Measurements from ENCODE around the gene PTMS.

Gene PTMS

DNA sequence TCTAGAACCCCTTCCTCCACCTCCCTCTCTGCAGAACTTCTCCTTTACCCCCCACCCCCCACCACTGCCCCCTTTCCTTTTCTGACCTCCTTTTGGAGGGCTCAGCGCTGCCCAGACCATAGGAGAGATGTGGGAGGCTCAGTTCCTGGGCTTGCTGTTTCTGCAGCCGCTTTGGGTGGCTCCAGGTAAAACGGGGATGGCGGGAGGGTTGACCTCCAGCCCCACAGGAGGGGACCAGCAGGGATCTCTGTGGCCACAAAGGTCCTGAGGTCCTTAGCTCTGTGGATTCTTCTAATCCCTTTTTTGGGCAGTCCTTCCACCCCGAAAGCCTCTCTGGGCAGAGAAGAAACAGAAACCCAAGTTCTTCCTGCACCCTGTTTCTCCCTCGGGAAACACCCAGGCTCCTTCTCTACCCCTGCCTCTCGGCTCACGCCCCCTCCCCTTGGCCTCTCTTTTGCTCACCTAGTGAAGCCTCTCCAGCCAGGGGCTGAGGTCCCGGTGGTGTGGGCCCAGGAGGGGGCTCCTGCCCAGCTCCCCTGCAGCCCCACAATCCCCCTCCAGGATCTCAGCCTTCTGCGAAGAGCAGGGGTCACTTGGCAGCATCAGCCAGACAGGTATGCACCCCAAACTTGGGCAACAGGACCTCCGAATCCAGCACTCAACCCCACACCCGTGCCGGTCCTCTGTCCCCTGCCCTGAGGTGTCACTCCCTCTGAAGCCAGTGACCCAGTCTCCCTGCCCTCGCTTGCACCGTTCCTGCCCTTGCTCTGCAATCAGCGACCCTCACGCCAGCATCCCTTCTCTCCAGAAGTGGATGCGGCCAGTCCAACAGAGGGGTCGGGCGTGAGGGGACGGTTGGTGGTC, 6.8 kb downstream of the PTMS start:
- FAIRE-seq = no peak

DNA sequence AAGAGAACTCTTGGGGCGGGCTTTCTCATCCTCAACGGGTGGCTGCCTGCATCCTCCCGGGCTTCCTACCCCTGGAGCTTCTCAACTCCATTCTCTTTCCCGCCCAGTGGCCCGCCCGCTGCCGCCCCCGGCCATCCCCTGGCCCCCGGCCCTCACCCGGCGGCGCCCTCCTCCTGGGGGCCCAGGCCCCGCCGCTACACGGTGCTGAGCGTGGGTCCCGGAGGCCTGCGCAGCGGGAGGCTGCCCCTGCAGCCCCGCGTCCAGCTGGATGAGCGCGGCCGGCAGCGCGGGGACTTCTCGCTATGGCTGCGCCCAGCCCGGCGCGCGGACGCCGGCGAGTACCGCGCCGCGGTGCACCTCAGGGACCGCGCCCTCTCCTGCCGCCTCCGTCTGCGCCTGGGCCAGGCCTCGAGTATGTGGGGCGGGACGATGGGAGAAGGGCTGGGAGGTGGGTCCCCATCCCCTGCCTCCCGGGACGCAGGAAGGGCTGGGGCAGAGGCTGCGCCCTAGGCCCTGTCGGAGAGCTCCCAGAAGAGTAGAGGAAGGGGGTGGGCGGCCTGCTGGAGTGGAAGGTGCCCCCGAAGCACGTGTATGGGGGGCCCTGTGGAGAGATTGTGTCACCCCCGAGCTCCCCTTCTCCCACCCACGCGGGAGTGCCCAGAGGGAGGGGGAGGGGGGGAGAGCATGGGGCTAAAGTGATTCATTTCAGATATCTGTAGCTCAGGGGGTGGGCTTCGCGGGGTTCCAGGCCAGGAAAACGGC, 7.6 kb downstream of the PTMS start:
- FAIRE-seq = no peak

DNA sequence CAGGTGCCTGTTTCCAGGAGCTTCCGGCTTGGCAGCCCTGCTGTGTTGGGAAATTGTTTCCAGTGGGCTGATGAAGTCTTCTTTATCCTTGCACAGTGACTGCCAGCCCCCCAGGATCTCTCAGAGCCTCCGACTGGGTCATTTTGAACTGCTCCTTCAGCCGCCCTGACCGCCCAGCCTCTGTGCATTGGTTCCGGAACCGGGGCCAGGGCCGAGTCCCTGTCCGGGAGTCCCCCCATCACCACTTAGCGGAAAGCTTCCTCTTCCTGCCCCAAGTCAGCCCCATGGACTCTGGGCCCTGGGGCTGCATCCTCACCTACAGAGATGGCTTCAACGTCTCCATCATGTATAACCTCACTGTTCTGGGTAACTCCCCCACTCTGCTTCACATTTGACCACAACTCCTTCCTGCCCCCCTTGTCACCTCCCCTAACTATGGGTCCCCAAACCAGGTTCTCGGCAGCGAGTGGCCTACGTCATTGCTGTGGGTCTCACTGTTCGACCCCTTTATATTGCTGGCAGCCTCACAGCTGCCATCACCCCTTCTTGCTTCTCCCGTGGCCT, 8.4 kb downstream of the PTMS start:
- no peak for FAIRE-seq

DNA sequence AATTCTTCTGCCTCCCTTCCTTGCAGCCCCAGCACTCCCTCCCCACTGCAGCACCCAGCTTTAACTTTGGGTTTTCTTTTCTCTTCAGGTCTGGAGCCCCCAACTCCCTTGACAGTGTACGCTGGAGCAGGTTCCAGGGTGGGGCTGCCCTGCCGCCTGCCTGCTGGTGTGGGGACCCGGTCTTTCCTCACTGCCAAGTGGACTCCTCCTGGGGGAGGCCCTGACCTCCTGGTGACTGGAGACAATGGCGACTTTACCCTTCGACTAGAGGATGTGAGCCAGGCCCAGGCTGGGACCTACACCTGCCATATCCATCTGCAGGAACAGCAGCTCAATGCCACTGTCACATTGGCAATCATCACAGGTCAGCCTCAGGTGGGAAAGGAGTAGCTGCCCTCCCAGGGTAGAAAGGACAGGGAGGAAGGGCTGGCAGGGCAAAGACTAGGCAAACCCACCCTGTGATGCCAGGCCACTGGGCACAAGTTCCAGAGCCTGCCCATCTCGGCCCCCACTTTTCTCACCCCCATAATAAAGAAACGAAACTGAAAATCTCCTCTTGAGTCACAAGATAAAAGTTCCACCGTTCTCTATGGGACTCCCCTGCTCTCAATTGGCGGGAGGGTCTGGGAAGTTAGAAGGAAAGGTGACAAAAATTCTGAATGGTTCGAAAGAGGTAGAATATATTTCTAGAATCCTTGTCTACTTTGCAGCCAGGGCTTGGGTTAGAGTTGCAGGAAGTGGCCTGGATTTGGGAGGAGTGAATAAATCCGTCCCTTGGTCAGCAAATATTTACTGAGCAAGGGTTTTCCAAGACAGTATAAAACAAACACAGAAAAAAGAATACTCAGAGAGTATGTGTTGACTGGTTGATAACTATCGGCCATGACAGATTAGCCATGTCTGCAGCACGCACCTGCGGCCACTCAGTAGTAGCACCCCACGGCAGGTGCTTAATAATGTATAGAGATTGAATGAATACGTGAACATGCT, 9.3 kb downstream of the PTMS start:
- FAIRE-seq = no peak

DNA sequence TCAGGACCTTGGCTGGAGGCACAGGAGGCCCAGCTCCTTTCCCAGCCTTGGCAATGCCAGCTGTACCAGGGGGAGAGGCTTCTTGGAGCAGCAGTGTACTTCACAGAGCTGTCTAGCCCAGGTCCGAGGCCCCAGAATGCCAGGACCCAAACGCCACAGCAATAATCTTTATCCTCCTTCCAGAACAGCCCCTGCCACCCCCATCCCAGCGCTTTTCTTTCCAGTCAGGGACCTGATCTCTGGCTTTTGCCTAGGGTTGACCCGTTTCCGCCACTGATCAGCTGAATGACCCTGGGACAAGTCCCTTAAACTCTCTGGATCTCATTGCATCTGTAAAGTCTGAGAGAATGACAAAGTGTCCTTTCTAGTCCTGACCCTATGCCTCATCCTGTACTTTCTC, 11.2 kb downstream of the PTMS start:
- FAIRE-seq = no peak

DNA sequence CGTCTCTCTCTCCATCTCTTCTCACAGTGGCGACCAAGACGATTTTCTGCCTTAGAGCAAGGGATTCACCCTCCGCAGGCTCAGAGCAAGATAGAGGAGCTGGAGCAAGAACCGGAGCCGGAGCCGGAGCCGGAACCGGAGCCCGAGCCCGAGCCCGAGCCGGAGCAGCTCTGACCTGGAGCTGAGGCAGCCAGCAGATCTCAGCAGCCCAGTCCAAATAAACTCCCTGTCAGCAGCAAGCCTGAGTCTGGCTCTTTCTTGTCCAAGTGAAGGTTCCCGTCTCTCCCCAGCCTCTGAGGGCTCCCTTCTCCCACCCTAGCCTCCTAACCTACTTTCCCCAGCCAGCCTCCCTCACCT, 12.0 kb downstream of the PTMS start:
- FAIRE-seq = no peak

DNA sequence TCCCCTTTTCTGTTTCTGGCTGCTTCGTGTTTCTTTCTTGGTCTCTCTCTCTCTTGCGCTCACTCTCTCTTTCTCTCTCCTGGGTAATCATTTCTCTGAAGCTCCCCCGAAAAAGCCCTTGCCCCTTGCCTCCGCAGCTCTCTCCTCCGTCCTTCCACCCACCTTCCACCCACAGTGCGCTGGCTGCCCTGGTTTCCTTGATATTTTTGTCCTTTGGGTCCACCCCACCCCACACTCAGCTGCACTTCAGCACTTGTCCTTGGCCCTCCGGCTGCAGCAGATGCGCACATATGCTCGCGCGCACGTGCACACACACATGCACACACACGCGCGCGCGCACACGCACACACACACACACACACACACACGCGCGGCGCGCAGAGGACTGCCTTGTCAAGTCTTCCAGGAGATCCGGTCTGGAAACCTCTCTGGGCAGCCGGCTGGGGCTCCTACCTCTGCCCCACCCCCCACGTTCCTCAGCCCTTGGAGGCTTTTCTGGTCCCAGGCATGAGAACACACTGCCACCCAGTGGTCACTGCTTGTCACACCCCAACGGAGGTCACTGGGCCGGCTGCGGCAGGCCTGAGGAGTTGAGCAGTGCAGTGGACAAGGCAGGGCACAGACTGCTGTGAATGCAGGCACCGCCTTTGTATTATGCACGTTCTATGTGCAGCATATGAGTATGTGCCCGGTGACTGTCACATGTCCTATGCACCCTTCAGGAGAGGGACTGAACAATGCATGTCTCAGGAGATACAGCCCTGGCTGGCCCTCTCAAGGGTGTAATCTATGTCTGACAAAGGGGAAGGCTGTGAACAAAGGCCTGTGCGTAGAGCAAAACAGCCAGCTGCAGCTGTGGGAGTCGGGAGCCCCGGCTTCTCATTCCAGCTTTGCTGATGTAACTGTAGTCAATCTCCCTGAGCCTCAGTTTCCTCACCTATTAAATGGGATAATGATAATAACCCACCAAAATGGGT, 12.7 kb downstream of the PTMS start:
- no peak for FAIRE-seq

DNA sequence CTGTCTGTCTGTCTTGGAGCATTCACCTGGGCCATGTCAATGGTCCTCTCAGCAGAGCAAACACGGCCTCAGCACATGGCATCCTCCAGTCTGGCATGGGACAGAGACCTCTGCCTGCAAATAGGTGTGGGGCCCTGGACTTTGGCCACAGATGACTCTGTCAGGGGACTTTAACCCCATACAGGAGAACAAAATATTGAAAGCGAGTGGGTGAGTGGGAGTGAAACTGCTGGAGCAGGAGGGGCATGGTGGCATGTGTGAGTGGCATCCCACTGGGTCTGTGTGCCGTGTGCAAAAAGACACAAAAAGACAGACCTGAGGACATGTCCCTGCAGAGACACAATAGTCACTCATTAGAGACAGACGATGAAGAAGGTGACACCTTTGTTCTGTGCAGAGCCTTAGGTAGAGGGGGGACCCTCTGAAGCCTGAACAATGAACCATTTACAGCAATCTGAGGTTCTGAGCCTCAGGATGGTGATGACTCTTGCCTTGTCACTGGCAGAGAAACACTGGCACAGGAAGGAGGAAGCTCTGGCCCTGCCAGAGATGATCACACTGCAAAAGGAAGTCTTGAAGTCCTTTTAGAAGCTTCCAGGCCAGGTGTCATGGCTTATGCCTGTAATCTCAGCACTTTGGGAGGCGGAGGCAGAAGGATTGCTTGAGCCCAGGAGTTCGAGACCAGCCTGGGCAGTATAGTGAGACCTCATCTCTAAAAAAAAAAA, 13.7 kb downstream of the PTMS start:
- FAIRE-seq = no peak

DNA sequence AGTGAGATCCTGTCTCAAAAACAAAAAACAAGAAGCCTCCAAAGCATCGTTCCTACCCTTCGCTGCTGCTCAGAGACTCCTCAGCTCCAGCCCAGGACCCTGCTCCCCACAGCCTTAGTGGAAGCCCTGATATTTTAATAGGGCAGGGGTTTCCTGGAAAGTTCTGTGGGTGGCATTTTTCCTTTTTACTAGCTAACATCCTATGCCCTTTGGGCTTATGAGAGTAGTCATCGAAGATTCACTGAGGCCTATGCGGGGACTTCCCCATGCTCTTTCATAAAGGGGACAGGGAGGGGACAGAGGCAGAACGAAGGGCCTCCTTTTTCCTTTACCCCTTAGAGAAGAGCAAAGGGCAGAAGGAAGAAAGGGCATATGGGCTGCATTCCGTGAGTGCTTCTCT, 14.4 kb downstream of the PTMS start:
- FAIRE-seq = no peak

DNA sequence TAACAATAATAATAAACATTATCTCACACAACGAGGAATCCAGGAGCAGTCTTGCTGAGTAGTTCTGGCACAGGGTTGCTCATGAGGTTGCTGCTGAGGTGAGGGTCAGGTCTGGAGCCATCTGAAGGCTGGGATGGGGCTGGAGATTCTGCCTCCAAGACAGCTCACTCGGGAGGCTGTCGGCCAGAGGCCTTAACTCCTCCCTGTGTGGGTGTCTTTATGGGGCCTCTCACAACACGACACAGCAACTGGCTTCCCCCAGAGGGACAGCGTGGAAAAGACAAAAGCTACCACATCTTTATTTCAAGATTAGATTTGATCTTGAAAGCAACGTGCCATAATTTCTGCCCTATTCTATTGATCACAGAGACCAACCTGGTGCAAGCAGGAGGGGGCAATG, 16.0 kb downstream of the PTMS start:
- FAIRE-seq = no peak

DNA sequence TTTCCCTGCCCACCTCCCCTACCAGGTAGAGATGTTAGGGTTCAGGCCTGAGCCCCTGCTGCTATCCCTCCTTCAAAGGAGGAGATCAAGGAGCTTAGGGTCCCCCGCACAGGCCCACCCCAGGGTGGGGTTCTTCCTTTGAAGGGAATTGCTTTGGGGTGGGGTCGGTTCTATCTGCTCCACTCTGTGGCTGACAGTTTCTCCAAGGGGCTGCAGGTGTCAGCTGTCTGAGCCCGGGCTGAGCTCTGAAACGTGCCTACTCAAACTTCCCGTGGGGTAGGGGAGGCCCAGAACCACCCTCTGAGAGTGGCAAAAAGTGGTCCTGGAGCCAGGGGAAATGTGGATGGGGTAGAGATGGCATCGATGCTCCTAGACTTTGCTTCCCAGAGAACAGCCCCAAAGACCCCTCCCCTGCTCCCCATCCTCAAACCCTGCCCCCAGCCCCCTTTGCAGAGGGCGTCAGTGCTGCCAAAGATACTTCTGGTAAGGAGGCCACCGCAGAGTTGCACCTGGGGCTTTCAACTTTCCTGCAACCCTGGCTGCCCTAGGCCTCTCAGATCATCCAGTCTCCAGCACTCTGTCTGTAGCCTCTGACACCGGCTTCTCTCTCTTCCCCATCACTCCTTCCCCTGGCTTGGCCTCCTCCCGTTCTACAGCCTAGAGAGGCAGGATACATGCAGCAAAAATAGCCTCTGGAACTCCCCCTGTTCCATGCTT, 16.8 kb downstream of the PTMS start:
- no peak for FAIRE-seq

DNA sequence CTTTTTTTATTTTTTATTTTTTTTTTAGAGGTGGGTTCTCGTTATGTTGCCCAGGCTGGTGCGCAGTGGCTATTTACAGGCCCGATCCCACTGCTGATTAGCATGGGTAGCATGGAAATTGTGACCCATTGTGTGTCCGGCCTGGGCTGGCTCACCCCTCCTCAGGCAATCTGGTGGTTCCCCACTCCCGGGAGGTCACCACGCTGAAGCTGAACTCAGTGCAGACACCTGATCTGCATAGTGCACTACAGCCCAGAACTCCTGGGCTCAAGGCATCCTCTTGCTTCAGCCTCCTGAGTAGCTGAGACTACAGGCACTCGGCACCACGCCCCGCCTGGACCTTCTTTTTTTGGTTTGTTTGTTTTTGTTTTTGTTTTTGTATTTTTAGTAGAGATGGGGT, 17.7 kb downstream of the PTMS start:
- FAIRE-seq = no peak

DNA sequence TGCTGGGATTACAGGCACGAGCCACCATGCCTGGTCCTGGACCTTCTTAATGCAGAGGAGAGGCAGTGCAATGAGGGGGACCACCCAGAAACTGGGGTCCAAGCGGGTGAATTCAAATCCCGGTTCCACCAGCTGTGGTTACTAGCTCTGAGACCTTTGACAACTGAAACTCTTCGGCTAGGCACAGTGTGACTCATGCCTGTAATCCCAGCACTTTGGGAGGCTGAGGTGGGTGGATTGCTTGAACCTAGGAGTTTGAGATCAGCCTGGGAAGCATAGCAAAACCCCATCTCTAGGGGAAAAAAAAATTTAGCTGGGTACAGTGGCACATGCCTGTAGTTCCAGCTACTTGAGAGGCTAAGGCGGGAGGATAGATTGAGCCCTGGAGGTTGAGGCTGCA, 18.1 kb downstream of the PTMS start:
- FAIRE-seq = no peak

DNA sequence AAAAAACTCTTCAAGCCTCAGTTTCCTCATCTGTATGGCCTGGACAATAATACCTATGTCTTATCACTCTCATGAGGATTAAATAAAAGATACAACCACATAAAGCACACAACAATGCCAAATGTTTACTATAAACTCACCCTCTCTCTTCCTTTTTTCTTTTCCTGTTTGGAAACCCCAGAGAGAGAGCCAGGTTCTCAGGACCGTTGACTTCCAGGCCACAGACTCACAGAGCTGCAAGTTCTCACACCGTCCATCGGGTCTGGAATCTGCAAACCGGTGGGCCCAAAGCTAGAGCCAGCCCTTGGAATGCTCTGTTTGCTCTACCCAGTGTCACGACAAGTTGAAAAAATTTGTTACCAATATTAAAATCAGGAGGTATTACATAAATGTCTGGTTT, 18.6 kb downstream of the PTMS start:
- no peak for FAIRE-seq

DNA sequence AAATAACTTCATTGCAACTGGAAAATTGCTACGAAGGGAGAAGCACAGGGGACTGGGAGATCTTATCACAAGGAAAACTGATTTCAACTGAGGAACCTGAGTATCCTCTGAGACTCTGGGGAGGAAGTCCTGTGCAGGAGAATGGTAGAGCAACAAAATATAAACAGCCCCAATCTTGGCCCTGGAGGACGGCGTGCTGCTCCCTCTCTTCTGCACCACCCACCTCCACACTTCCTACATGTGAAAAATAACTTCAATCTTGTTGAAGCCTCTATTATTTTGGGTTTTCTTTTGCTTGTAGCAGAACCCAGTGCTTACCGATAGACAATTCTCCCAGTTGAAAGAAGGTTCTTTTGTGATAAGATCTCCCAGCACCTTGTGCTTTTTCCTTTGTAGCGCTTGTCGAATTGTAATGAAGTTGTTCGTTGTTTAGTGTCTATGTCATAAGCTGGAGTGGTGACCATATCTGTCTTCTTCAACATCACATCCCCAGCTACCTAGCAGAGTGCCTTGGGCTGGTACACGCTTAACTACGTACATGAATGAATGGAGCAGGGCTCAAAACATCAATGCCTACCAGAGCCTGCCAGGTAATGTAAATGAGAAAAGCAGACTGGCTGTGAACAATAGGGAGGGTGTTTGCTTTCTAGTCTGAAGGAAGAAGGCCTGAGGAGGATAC, 20.4 kb downstream of the PTMS start:
- no peak for FAIRE-seq

DNA sequence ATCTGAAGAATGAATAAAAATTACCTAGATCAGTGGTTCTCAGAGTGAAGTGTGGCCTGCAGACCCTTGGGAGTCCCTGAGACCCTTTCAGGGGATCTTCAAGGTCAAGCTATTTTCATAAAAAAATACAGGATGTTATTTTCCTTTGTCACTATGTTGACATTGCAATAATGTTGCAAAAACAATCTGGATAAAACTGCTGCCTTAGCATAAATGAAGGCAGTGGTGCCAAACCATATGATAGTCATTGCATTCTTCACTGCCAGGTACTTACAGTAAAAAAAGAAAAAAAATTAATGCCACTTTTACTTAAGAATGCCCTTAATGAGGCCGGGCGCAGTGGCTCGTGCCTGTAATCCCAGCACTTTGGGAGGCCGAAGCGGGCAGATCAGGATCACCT, 21.1 kb downstream of the PTMS start:
- FAIRE-seq = no peak

DNA sequence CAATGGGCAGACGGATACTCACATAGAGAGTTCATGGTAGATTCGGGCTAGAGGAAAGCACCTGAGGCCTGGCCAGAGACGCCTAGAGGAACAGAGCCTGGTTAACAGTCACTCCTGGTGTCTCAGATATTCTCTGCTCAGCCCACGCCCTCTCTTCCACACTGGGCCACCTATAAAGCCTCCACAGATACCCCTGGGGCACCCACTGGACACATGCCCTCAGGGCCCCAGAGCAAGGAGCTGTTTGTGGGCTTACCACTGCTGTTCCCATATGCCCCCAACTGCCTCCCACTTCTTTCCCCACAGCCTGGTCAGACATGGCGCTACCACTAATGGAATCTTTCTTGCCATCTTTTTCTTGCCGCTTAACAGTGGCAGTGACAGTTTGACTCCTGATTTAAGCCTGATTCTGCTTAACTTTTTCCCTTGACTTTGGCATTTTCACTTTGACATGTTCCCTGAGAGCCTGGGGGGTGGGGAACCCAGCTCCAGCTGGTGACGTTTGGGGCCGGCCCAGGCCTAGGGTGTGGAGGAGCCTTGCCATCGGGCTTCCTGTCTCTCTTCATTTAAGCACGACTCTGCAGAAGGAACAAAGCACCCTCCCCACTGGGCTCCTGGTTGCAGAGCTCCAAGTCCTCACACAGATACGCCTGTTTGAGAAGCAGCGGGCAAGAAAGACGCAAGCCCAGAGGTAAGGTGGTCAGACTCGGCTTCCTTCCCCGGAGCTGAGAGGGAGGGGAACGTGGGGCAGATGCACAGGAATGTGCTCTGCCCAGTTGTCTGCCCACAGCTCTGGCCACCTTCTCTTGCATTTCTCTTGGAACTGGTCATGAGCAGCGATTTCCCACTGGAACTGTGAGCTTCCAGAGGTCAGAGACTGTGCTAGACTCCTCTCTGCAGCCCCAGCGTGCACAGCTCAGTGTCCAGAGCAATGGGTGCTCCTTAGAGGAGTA, 23.1 kb downstream of the PTMS start, which contains the start of gene CD4:
CD4 (plus strand) TSS at position 557 of the 953 bp plus-strand sequence. CDS start 10,611 bp downstream, outside the sequence.
- FAIRE-seq = no peak

DNA sequence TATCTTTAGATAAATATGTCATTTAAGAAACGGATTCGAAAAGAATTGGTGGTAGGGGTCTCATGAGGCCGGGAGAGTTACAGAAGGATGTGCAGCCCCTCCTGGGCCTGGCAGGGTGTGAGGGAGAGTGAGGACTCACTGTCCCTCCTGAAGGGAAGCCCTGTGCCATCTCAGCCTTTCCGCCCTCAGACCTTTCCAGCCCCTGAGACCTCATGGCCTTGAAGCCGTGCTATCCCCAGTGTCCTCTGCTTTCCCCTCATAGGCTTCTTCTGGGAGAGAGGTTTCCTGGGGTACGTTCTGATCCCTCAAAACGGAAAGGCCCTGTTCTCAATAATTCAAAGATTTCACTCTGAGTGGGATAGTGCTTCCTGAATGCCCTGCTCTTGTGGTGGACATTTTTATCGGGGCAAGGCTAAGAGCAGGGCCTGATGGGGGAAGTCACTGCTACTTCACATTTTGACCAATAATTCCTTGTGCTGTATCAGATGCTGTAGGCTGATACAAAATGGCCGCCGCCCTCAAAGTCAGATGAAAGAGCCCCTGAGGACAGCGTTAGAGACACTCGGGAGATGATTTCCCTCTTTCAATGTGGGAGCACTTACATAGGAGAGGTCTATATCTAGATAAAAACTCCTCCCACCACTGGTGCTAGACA, 24.5 kb downstream of the PTMS start:
- no peak for FAIRE-seq

All from islet of Langerhans (tissue), 1 donor.